HL-60 (cell line): ENCODE measurements around the gene SLC38A10.

Experiments used
- DNase-seq, 2 experiments: peaks; one replicate each; pipeline ENCODE4 v3.0.0-alpha.2; 2010 to 2020; ENCODE audit warnings: low read depth in 1 of 2, low spot score in 1 of 2
- H3K27ac ChIP-seq: fragments of 250-450 bp; sonication (Bioruptor Pico); replicated peaks from 2 replicates; pipeline ENCODE4 v1.5.1; 2020; ENCODE audit warnings: mild to moderate bottlenecking, moderate library complexity
- H3K27me3 ChIP-seq: fragments of 250-450 bp; sonication (Bioruptor Pico); 2 replicates; pipeline ENCODE4 v1.5.1; 2021; ENCODE audit warnings: mild to moderate bottlenecking, moderate library complexity; ENCODE audit not compliant: insufficient read depth, poor library complexity, severe bottlenecking
- H3K4me3 ChIP-seq: replicated peaks from 2 replicates; pipeline ENCODE4 v1.5.1; 2011; ENCODE audit warnings: mild to moderate bottlenecking, control low read depth, low read length; ENCODE audit not compliant: insufficient read depth
- CTCF ChIP-seq: IDR thresholded peaks from one replicate; pipeline ENCODE4 v1.5.1; 2011; ENCODE audit warnings: low read length, control low read depth, inconsistent platforms; ENCODE audit not compliant: insufficient read depth
- GABPA ChIP-seq: IDR thresholded peaks from 2 replicates; pipeline ENCODE4 v1.6.1; 2012; ENCODE audit warnings: low read depth
- POLR2AphosphoS5 ChIP-seq: IDR thresholded peaks from 2 replicates; pipeline ENCODE4 v1.6.1; 2012; ENCODE audit warnings: low read depth
- REST ChIP-seq: IDR thresholded peaks from 2 replicates; pipeline ENCODE4 v1.6.1; 2012; ENCODE audit warnings: low read depth; ENCODE audit not compliant: insufficient replicate concordance
- SPI1 ChIP-seq: IDR thresholded peaks from 2 replicates; pipeline ENCODE4 v1.6.1; 2012; ENCODE audit warnings: low read depth, mild to moderate bottlenecking, borderline replicate concordance

SLC38A10 gene

GRCh38 chr17:81213978-81214377, 81.1 kb downstream of the SLC38A10 start:
- H3K27ac ChIP-seq, result no peak overlapping the region
- no peak overlapping the region for H3K4me3 ChIP-seq
- no peaks in the 10 kb centered on the region for H3K27me3 ChIP-seq
- TF ChIP-seq GABPA (no peak), POLR2AphosphoS5 (no peak), CTCF (no peak), SPI1 (no peak), REST (no peak)
- no peak for DNase-seq

GRCh38 chr17:81212365-81212764, 82.7 kb downstream of the SLC38A10 start:
- DNase-seq, result no peak
- TF ChIP-seq POLR2AphosphoS5, result no peak
- TF ChIP-seq REST, result no peak
- no peak for TF ChIP-seq GABPA
- H3K27me3 ChIP-seq, result no peaks in the 10 kb centered on the region
- H3K27ac ChIP-seq, result no peak overlapping the region
- no peak overlapping the region for H3K4me3 ChIP-seq

- no peak overlapping the region for H3K27ac ChIP-seq
- H3K27me3 ChIP-seq, result no peaks in the 10 kb centered on the region
- no peak overlapping the region for H3K4me3 ChIP-seq
- no peak for DNase-seq
- TF ChIP-seq REST (no peak), CTCF (no peak), POLR2AphosphoS5 (no peak), SPI1 (no peak)
Measured at GRCh38 chr17:81210868-81211267, 84.2 kb downstream of the SLC38A10 start.

- H3K27ac ChIP-seq, result no peak overlapping the region
- DNase-seq, result no peak
- TF ChIP-seq GABPA (no peak), SPI1 (no peak), CTCF (no peak), POLR2AphosphoS5 (no peak), REST (no peak)
- no peak overlapping the region for H3K4me3 ChIP-seq
- no peaks in the 10 kb centered on the region for H3K27me3 ChIP-seq
Measured at GRCh38 chr17:81210466-81210865, 84.6 kb downstream of the SLC38A10 start.
